ENCODE results near the gene CHRNB1. TPM values are rescaled to one million over a fixed set of nuclear protein-coding genes. Genes with fewer than 3 reads are reported as not detected.

Gene CHRNB1
- total and polyA plus RNA-seq, 5 donors from 2014 or later, result 7.6 to 28.7 (median 26.2) TPM

DNA sequence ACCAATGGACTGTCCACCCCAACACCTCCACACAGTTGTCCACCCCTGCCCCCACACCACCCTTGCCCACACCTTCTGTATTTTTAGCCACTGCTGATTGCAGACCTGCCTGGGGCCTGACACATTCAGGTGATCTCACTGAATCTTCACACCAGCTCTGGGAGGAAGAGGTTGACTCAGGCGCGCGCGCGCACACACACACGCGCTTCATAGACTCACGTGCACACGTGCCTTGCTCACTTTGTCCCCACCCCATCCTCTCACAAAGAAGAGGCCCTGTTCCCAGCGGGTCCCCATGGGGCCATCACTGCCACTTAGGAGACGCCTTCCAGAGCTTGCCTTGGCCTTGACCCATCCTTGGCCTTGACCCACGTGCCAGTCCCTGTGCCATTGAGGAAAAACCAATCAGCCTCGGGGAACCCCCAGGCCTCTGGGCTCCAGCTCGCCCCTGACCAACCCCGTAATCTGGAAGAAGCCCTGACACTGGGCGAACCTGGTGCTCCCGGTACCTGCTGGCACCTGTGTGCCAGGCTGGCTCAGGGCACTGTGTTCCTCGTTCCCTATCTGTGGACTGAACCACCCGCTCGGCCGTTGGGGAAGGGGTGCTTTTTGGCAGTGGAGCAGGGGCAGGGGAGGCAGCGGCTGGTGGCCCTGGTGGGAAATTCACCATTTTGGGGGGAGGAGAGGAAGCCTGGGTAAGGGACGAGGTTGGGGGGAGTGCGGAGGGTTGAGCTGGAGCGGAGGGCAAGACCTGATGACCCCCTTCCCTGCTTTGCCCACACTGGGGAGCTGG, 34.0 kb upstream of the CHRNB1 start:
- peaks cover 3% of the 10 kb centered on the region for H3K4me1 ChIP-seq (ENCODE audit: control insufficient read depth, insufficient read depth, low read length, poor library complexity, severe bottlenecking)
- H3K9me3 Mint-ChIP-seq, result no peaks in the 10 kb centered on the region
- no peaks in the 10 kb centered on the region for H3K36me3 ChIP-seq (ENCODE audit: control insufficient read depth, insufficient read depth, low read length)
- H3K27ac Mint-ChIP-seq, result peak overlapping the region in 1 of 3 donors; percentile 74
- H3K27ac ChIP-seq (ENCODE audit: insufficient read depth, low read length, poor library complexity, severe bottlenecking), result no peak overlapping the region
- H3K27me3 ChIP-seq (ENCODE audit: control insufficient read depth, insufficient read depth, low read length), result no peaks in the 10 kb centered on the region
- no peak overlapping the region for H3K4me3 Mint-ChIP-seq
- no peak overlapping the region for H3K4me3 ChIP-seq (ENCODE audit: low read depth, low read length)
- H3K27me3 Mint-ChIP-seq, result peaks cover 4% of the 10 kb centered on the region
- DNase-seq (peak in 1 of 3 donors; percentile 11), ATAC-seq (ENCODE audit: low read depth in 2 of 2) (no peak)
- no peaks in the 10 kb centered on the region for H3K36me3 Mint-ChIP-seq
- no peaks in the 10 kb centered on the region for H3K9me3 ChIP-seq (ENCODE audit: control insufficient read depth in 2 of 2, low read length in 2 of 2)
- peaks cover 0 to 12% (median 6%) of the 10 kb centered on the region in 4 donors for H3K4me1 Mint-ChIP-seq

DNA sequence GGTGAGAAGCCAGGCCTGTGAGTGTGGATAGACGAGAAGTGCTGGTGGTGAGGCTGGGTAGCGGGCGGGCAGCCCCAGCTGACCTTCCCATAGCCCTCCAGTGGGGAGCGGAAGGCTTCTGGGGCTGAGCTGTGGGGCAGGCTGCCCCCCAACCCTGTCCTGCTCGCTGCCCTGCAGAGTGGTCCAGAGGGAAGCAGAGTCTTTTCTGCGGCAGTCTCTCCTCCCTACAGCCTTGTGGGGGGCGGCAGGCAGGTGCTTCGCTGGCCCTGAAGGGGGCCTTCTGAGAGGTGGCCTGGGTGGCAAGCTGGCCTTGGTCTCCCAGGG, 33.5 kb upstream of the CHRNB1 start:
- Mint-ChIP-seq H3K27me3 (no peaks in the 10 kb centered on the region), H3K27ac (no peak overlapping the region), H3K9me3 (no peaks in the 10 kb centered on the region), H3K4me3 (no peak overlapping the region), H3K4me1 (peaks cover 0 to 11% (median 3%) of the 10 kb centered on the region in 4 donors), H3K36me3 (no peaks in the 10 kb centered on the region)
- H3K4me1 ChIP-seq (ENCODE audit: control insufficient read depth, insufficient read depth, low read length, poor library complexity, severe bottlenecking), result peaks cover 3% of the 10 kb centered on the region
- ATAC-seq (ENCODE audit: low read depth in 2 of 2), result no peak
- no peak overlapping the region for H3K4me3 ChIP-seq (ENCODE audit: low read depth, low read length)
- no peaks in the 10 kb centered on the region for H3K9me3 ChIP-seq (ENCODE audit: control insufficient read depth in 2 of 2, low read length in 2 of 2)
- H3K27me3 ChIP-seq (ENCODE audit: control insufficient read depth, insufficient read depth, low read length), result no peaks in the 10 kb centered on the region
- no peak overlapping the region for H3K27ac ChIP-seq (ENCODE audit: insufficient read depth, low read length, poor library complexity, severe bottlenecking)
- no peak for DNase-seq
- no peaks in the 10 kb centered on the region for H3K36me3 ChIP-seq (ENCODE audit: control insufficient read depth, insufficient read depth, low read length)

DNA sequence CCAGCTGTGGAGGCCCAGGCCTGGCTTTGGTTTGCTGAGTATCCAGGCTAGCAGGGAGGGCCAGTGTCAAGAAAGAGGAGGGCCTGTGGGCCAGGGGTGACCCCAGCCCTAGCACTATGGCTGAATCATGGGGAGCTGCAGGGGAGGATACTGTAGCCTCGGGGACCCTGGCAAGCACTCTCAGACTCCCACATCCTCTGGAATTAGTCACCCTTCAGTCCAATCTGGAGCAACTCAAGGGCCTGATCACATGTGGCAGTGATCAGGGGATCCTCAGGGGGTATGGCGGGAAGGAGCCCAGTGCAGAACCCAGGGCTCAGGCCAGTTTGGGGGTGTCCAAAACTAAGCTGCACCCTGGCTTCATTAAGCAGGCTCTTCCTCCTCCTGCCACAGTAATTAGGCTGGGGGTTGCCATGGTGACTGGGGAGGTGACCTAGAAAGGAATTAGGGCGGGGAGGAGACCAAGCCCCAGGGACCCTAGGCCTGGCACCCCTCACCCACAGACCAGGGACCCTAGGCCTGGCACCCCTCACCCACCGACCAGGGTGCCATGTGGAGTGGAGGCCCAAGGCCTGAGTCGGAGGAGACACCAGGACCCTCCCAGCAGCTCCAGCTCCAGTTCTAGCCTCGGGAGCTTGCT, 31.4 kb upstream of the CHRNB1 start:
- no peak overlapping the region for H3K4me3 ChIP-seq (ENCODE audit: low read depth, low read length)
- H3K4me1 ChIP-seq (ENCODE audit: control insufficient read depth, insufficient read depth, low read length, poor library complexity, severe bottlenecking), result peaks cover 3% of the 10 kb centered on the region
- no peak overlapping the region for H3K27ac ChIP-seq (ENCODE audit: insufficient read depth, low read length, poor library complexity, severe bottlenecking)
- no peaks in the 10 kb centered on the region for H3K9me3 ChIP-seq (ENCODE audit: control insufficient read depth in 2 of 2, low read length in 2 of 2)
- no peak overlapping the region for H3K27ac Mint-ChIP-seq
- peaks cover 0 to 11% (median 1%) of the 10 kb centered on the region in 4 donors for H3K4me1 Mint-ChIP-seq
- no peak overlapping the region for H3K4me3 Mint-ChIP-seq
- H3K36me3 Mint-ChIP-seq, result no peaks in the 10 kb centered on the region
- no peaks in the 10 kb centered on the region for H3K36me3 ChIP-seq (ENCODE audit: control insufficient read depth, insufficient read depth, low read length)
- DNase-seq, result no peak
- no peaks in the 10 kb centered on the region for H3K27me3 ChIP-seq (ENCODE audit: control insufficient read depth, insufficient read depth, low read length)
- H3K27me3 Mint-ChIP-seq, result no peaks in the 10 kb centered on the region
- no peak for ATAC-seq (ENCODE audit: low read depth in 2 of 2)
- no peaks in the 10 kb centered on the region for H3K9me3 Mint-ChIP-seq

DNA sequence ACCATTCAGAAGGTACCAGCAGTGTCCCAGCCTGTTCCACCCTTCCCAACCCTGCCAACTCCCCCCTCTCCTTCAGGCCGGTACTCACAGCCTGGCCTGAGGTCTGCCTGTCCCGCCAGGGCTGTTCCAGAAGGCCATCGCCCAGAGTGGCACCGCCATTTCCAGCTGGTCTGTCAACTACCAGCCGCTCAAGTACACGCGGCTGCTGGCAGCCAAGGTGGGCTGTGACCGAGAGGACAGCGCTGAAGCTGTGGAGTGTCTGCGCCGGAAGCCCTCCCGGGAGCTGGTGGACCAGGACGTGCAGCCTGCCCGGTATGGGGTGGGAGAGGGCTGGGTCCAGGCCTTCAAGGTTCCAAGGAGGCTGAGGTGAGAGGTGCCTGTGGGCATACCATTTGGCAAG, 30.0 kb upstream of the CHRNB1 start:
- no peak overlapping the region for H3K27ac Mint-ChIP-seq

DNA sequence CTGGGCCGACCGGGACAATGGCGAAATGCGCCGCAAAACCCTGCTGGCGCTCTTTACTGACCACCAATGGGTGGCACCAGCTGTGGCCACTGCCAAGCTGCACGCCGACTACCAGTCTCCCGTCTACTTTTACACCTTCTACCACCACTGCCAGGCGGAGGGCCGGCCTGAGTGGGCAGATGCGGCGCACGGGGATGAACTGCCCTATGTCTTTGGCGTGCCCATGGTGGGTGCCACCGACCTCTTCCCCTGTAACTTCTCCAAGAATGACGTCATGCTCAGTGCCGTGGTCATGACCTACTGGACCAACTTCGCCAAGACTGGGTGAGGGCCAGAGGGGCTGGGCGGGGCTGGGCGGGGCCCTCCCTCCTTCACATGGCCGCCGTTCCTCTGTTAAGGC, 29.1 kb upstream of the CHRNB1 start:
- H3K27ac ChIP-seq (ENCODE audit: insufficient read depth, low read length, poor library complexity, severe bottlenecking), result no peak overlapping the region
- Mint-ChIP-seq H3K36me3 (no peaks in the 10 kb centered on the region), H3K27ac (no peak overlapping the region), H3K9me3 (no peaks in the 10 kb centered on the region), H3K4me3 (no peak overlapping the region), H3K27me3 (peaks cover 4% of the 10 kb centered on the region), H3K4me1 (no peaks in the 10 kb centered on the region)
- no peak overlapping the region for H3K4me3 ChIP-seq (ENCODE audit: low read depth, low read length)
- no peaks in the 10 kb centered on the region for H3K27me3 ChIP-seq (ENCODE audit: control insufficient read depth, insufficient read depth, low read length)
- DNase-seq (no peak), ATAC-seq (ENCODE audit: low read depth in 2 of 2) (no peak)
- no peaks in the 10 kb centered on the region for H3K4me1 ChIP-seq (ENCODE audit: control insufficient read depth, insufficient read depth, low read length, poor library complexity, severe bottlenecking)
- no peaks in the 10 kb centered on the region for H3K9me3 ChIP-seq (ENCODE audit: control insufficient read depth in 2 of 2, low read length in 2 of 2)
- no peaks in the 10 kb centered on the region for H3K36me3 ChIP-seq (ENCODE audit: control insufficient read depth, insufficient read depth, low read length)

More for the DNA sequence above, 30.0 kb upstream of the CHRNB1 start:
- Histone ChIP-seq H3K4me1 (ENCODE audit: control insufficient read depth, insufficient read depth, low read length, poor library complexity, severe bottlenecking) (no peaks in the 10 kb centered on the region), H3K27ac (ENCODE audit: insufficient read depth, low read length, poor library complexity, severe bottlenecking) (no peak overlapping the region), H3K27me3 (ENCODE audit: control insufficient read depth, insufficient read depth, low read length) (no peaks in the 10 kb centered on the region), H3K36me3 (ENCODE audit: control insufficient read depth, insufficient read depth, low read length) (no peaks in the 10 kb centered on the region), H3K4me3 (ENCODE audit: low read depth, low read length) (no peak overlapping the region), H3K9me3 (ENCODE audit: control insufficient read depth in 2 of 2, low read length in 2 of 2) (no peaks in the 10 kb centered on the region)
- no peak overlapping the region for H3K4me3 Mint-ChIP-seq
- no peaks in the 10 kb centered on the region for H3K9me3 Mint-ChIP-seq
- H3K4me1 Mint-ChIP-seq, result peaks cover 0 to 2% (median 0%) of the 10 kb centered on the region in 4 donors
- DNase-seq (no peak), ATAC-seq (ENCODE audit: low read depth in 2 of 2) (no peak)
- no peaks in the 10 kb centered on the region for H3K36me3 Mint-ChIP-seq
- H3K27me3 Mint-ChIP-seq, result peaks cover 4% of the 10 kb centered on the region

DNA sequence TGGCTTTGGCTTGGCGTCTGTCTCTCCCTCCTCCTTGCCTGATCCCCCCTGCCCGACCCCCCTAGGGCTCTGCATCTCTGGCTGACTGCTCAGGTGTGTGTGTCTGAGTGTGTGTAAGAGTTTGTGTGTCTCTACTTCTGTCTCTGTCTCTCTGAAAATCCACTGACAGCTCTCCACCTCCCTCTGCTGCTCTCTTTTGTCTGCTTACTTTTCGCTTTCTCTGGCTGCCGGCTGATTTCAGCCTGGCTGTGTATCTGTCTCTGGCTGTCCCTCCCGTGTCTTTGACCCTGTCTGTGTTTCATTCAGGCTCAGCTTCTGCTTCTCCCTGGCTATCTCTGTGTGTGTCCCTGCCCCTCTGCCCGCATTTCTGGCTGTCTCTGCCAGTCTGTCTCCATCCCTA, 28.5 kb upstream of the CHRNB1 start:
- ATAC-seq (ENCODE audit: low read depth in 2 of 2) (peak in 1 of 2 donors; percentile 28), DNase-seq (peak in 1 of 3 donors; percentile 33)
- H3K27me3 ChIP-seq (ENCODE audit: control insufficient read depth, insufficient read depth, low read length), result no peaks in the 10 kb centered on the region
- H3K27ac Mint-ChIP-seq, result no peak overlapping the region
- H3K36me3 Mint-ChIP-seq, result no peaks in the 10 kb centered on the region
- H3K9me3 Mint-ChIP-seq, result peaks cover 0 to 1% (median 0%) of the 10 kb centered on the region in 7 donors
- no peaks in the 10 kb centered on the region for H3K9me3 ChIP-seq (ENCODE audit: control insufficient read depth in 2 of 2, low read length in 2 of 2)
- no peaks in the 10 kb centered on the region for H3K36me3 ChIP-seq (ENCODE audit: control insufficient read depth, insufficient read depth, low read length)
- H3K4me3 Mint-ChIP-seq, result no peak overlapping the region
- H3K4me3 ChIP-seq (ENCODE audit: low read depth, low read length), result no peak overlapping the region
- no peak overlapping the region for H3K27ac ChIP-seq (ENCODE audit: insufficient read depth, low read length, poor library complexity, severe bottlenecking)
- no peaks in the 10 kb centered on the region for H3K4me1 ChIP-seq (ENCODE audit: control insufficient read depth, insufficient read depth, low read length, poor library complexity, severe bottlenecking)
- no peaks in the 10 kb centered on the region for H3K4me1 Mint-ChIP-seq
- peaks cover 4% of the 10 kb centered on the region for H3K27me3 Mint-ChIP-seq

DNA sequence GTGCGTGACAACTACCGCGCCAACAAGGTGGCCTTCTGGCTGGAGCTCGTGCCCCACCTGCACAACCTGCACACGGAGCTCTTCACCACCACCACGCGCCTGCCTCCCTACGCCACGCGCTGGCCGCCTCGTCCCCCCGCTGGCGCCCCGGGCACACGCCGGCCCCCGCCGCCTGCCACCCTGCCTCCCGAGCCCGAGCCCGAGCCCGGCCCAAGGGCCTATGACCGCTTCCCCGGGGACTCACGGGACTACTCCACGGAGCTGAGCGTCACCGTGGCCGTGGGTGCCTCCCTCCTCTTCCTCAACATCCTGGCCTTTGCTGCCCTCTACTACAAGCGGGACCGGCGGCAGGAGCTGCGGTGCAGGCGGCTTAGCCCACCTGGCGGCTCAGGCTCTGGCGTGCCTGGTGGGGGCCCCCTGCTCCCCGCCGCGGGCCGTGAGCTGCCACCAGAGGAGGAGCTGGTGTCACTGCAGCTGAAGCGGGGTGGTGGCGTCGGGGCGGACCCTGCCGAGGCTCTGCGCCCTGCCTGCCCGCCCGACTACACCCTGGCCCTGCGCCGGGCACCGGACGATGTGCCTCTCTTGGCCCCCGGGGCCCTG, 27.7 kb upstream of the CHRNB1 start:
- H3K9me3 ChIP-seq (ENCODE audit: control insufficient read depth in 2 of 2, low read length in 2 of 2), result no peaks in the 10 kb centered on the region
- no peaks in the 10 kb centered on the region for H3K36me3 ChIP-seq (ENCODE audit: control insufficient read depth, insufficient read depth, low read length)
- no peak overlapping the region for H3K4me3 Mint-ChIP-seq
- no peak overlapping the region for H3K27ac Mint-ChIP-seq
- H3K4me1 ChIP-seq (ENCODE audit: control insufficient read depth, insufficient read depth, low read length, poor library complexity, severe bottlenecking), result no peaks in the 10 kb centered on the region
- no peak overlapping the region for H3K27ac ChIP-seq (ENCODE audit: insufficient read depth, low read length, poor library complexity, severe bottlenecking)
- no peaks in the 10 kb centered on the region for H3K36me3 Mint-ChIP-seq
- H3K4me1 Mint-ChIP-seq, result no peaks in the 10 kb centered on the region
- DNase-seq, result no peak
- ATAC-seq (ENCODE audit: low read depth in 2 of 2), result no peak
- H3K27me3 ChIP-seq (ENCODE audit: control insufficient read depth, insufficient read depth, low read length), result no peaks in the 10 kb centered on the region
- no peak overlapping the region for H3K4me3 ChIP-seq (ENCODE audit: low read depth, low read length)
- H3K27me3 Mint-ChIP-seq, result peaks cover 4% of the 10 kb centered on the region
- H3K9me3 Mint-ChIP-seq, result peaks cover 0 to 1% (median 0%) of the 10 kb centered on the region in 7 donors

Measured in CD4-positive, CD25-positive, alpha-beta regulatory T cell (primary cell).